ENCODE results near the gene RTN4R.

DNA sequence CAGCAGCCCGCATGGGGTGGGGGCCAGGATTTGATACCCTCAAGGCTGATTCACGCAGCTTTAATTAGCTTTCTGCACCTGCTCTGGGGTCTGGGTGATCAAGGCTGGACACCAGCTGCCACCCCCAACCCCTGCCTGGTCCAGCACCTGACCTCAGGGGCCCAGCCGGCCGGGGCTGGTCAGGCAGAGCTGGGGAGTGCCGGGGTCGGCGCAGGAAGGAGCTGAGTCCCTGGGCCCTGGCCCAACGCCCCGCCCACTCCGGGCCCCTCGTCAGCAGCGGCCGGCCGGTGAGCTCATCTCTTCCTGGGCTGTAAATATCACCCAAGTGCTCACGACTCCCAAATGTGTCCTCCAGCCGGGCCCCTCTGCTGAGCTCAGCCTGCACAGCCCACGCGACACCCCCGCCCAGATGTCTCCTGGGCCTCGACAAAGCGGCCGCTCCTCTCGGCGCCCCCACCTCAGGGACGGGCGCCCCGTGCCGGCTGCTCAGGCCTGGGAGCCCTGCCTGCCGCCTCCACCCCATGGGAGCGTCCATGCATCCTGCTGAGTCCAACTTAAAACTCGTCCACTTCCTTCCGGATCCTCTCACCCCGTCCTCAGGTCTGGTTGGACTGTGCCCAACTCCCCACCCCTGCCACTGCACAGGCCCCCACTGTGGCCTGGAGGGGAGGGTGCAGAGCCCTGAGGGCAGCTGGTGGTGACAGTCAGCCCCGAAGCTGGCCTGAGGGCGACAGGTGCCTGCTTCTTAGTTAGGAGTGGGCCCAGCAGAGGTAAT is 29.0 kb downstream of the RTN4R start:
- TF ChIP-seq, protein P1, sequence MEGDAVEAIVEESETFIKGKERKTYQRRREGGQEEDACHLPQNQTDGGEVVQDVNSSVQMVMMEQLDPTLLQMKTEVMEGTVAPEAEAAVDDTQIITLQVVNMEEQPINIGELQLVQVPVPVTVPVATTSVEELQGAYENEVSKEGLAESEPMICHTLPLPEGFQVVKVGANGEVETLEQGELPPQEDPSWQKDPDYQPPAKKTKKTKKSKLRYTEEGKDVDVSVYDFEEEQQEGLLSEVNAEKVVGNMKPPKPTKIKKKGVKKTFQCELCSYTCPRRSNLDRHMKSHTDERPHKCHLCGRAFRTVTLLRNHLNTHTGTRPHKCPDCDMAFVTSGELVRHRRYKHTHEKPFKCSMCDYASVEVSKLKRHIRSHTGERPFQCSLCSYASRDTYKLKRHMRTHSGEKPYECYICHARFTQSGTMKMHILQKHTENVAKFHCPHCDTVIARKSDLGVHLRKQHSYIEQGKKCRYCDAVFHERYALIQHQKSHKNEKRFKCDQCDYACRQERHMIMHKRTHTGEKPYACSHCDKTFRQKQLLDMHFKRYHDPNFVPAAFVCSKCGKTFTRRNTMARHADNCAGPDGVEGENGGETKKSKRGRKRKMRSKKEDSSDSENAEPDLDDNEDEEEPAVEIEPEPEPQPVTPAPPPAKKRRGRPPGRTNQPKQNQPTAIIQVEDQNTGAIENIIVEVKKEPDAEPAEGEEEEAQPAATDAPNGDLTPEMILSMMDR (IDR thresholded peaks at IDR 0.05): no peak
- no peak for TF ChIP-seq EZH2 (IDR thresholded peaks at IDR 0.05; ENCODE audit: borderline replicate concordance, insufficient read depth, low read depth, low read length, poor library complexity, severe bottlenecking)
